ENCODE results near the gene ARL8A. TPM values are rescaled to one million over a fixed set of nuclear protein-coding genes. Genes with fewer than 3 reads are reported as not detected.

The ARL8A gene
- total RNA-seq, 4 donors from 2014 or later: 21.2 to 31.3 (median 23.1) TPM

DNA sequence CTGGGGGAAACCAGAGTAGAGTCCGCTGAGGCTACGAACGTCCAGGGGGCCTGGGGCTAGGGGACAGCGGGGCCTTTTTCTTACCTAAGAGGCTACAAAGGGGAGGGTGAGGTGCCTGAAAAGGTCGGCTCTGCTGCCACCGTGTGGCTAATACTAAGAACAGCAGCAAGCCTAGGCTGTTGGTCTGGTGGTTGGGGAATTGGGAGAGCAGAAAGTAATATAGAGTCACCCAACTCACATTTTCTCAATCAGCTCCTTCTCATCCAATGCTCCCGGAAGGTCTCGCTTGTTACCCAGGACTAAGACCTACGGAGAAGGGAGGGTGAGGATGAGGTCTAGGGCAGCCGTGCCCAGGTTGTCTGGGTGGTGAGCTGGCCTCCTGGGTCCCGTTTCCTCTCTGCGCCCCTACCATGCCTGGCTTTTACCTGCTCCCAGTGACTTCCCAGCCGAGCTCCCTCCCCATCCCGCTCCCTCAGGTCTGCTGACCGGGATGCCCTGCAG lies 9.3 kb downstream of the ARL8A start:
- Histone ChIP-seq H3K27ac (peak overlapping the region; percentile 18 to 91 (median 51)), H3K9me3 (no peaks in the 10 kb centered on the region), H3K36me3 (peaks cover 10 to 82% (median 28%) of the 10 kb centered on the region in 3 donors), H3K4me3 (no peak overlapping the region), H3K4me1 (peaks cover 31 to 50% (median 42%) of the 10 kb centered on the region in 3 donors), H3K27me3 (no peaks in the 10 kb centered on the region)
- DNase-seq: no peak
- TF ChIP-seq, protein P1, sequence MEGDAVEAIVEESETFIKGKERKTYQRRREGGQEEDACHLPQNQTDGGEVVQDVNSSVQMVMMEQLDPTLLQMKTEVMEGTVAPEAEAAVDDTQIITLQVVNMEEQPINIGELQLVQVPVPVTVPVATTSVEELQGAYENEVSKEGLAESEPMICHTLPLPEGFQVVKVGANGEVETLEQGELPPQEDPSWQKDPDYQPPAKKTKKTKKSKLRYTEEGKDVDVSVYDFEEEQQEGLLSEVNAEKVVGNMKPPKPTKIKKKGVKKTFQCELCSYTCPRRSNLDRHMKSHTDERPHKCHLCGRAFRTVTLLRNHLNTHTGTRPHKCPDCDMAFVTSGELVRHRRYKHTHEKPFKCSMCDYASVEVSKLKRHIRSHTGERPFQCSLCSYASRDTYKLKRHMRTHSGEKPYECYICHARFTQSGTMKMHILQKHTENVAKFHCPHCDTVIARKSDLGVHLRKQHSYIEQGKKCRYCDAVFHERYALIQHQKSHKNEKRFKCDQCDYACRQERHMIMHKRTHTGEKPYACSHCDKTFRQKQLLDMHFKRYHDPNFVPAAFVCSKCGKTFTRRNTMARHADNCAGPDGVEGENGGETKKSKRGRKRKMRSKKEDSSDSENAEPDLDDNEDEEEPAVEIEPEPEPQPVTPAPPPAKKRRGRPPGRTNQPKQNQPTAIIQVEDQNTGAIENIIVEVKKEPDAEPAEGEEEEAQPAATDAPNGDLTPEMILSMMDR (IDR thresholded peaks at IDR 0.05): peak; percentile 73 to 92 (median 82)
- TF ChIP-seq POLR2A (IDR thresholded peaks at IDR 0.05): no peak
- intact Hi-C loops (cut with DNase I): loop anchor here (5.0 kb wide), 1 partner anchor 128 kb away; no protein-coding TSS in a partner anchor
- 20 to 34% methylated on average over 7 to 15 of the region's 15 CpGs for WGBS, 2 donors

DNA sequence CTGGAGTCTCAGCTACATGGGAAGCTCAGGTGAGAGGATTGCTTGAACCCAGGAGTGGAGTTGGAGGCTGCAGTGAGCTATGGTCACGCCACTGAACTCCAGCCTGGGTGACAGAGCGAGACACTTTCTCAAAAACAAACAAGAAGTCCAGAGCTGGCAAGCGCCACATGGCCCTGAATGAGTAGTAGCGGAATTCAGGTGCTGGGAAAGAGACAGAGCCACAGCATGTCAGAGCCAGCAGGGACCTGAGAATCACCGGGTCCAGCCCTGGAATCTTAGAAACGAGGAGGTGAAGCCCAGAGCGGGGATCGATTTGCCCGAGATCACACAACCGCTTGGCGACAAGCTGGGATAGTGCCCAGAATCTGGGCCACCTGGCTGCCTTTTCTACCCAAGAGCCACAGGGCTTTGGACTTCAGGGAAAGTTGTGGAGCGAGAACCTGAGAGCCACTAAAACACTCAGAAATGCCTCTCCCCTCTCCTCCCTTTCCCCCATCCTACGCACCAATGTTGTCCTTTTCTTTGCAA lies 9.8 kb downstream of the ARL8A start:
- no peak for TF ChIP-seq POLR2A (IDR thresholded peaks at IDR 0.05)
- TF ChIP-seq, protein P1 (IDR thresholded peaks at IDR 0.05): no peak
- H3K27ac ChIP-seq: peak overlapping the region; percentile 18 to 94 (median 73)
- intact Hi-C loops (cut with DNase I): loop anchor here (5.0 kb wide), 1 partner anchor 127 kb away; no protein-coding TSS in a partner anchor

DNA sequence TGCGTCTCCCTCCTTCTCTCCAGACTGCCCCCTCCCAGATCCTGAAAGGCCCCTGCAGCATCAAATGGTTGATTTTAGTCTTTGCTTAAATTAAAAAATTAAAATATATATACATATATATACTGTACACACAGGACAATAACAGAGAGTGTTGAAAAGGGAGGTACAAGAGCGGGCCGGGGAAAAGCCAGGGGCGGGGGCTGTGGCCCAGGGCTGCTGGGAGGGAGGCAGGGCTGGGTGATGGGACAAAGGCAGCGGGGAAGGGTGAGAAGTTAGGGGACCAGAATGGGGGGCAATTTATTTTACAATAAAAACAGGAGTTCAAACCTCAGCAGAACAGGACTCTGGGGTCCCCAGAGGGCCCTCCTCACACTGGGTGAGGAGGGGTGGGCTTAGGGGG lies 10.5 kb downstream of the ARL8A start:
- intact Hi-C loops (cut with DNase I): no loop called here
- H3K27me3 ChIP-seq: no peaks in the 10 kb centered on the region
- no peak for DNase-seq

More for the DNA sequence above, 9.8 kb downstream of the ARL8A start:
- no peaks in the 10 kb centered on the region for H3K27me3 ChIP-seq
- H3K4me1 ChIP-seq: peaks cover 37 to 54% (median 47%) of the 10 kb centered on the region in 3 donors
- 46 to 63% methylated on average over 9 to 12 of the region's 13 CpGs for WGBS, 2 donors
- H3K4me3 ChIP-seq: no peak overlapping the region
- no peak for DNase-seq
- H3K9me3 ChIP-seq: no peaks in the 10 kb centered on the region
- peaks cover 10 to 77% (median 28%) of the 10 kb centered on the region in 3 donors for H3K36me3 ChIP-seq

DNA sequence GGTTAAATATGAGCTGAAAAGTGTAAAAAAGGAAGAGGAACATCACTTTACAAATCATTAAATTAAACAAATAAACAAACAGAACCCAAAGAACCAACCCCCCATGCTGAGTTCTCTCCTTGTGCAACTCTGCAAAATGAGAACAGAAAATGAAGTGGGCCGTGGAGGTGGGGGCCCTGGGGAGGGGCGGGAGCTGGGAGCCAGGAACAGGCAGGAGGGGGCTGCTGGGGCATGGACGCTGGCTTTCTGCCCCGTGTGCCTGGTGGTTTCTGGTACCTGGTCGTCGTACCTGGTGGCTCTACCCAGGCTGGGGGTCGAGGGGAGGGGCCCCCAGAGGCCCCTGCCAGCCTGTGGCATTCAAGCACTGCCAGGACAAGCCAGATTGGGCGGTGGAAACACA lies 11.0 kb downstream of the ARL8A start:
- no peak overlapping the region for H3K4me3 ChIP-seq
- DNase-seq: no peak
- H3K9me3 ChIP-seq: no peaks in the 10 kb centered on the region
- H3K36me3 ChIP-seq: peaks cover 10 to 65% (median 28%) of the 10 kb centered on the region in 3 donors
- H3K27me3 ChIP-seq: no peaks in the 10 kb centered on the region
- H3K4me1 ChIP-seq: peaks cover 37 to 66% (median 50%) of the 10 kb centered on the region in 3 donors
- no peak for TF ChIP-seq POLR2A (IDR thresholded peaks at IDR 0.05)
- TF ChIP-seq, protein P1 (IDR thresholded peaks at IDR 0.05): no peak
- intact Hi-C loops (cut with DNase I): no loop called here
- H3K27ac ChIP-seq: peak overlapping the region; percentile 82 to 97 (median 92)
- 33 to 34% methylated on average over 4 to 7 of the region's 8 CpGs for WGBS, 2 donors

More for the DNA sequence above, 10.5 kb downstream of the ARL8A start:
- Histone ChIP-seq H3K4me3 (no peak overlapping the region), H3K9me3 (no peaks in the 10 kb centered on the region), H3K36me3 (peaks cover 10 to 70% (median 28%) of the 10 kb centered on the region in 3 donors), H3K4me1 (peaks cover 37 to 62% (median 50%) of the 10 kb centered on the region in 3 donors), H3K27ac (peak overlapping the region; percentile 82 to 97 (median 92))
- no peak for TF ChIP-seq POLR2A (IDR thresholded peaks at IDR 0.05)
- TF ChIP-seq, protein P1 (IDR thresholded peaks at IDR 0.05): no peak
- 81 to 85% methylated on average over 4 to 5 of the region's 5 CpGs for WGBS, 2 donors

DNA sequence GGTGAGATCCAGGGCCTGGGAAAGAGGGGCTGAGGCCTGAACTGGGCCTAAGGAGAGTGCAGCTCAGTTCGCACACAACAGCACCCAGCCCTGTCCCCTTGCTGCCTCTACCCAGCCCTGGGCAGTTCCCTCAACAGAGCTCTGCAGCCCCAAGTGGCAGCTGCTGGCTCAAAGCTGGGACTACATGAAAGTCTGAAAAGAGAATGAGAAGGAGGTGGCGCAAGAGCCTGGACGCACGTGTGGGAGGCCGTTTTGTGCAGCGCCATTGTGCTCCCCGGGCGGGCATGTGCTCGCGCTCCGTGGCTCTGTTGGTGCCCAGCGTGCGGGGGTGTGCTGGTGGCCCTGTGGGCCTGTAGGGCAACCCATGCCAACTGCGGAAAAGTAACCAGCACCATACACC lies 11.5 kb downstream of the ARL8A start:
- peak overlapping the region in 2 of 4 donors; percentile 7 to 32 for H3K4me3 ChIP-seq
- TF ChIP-seq POLR2A (IDR thresholded peaks at IDR 0.05): no peak
- TF ChIP-seq, protein P1 (IDR thresholded peaks at IDR 0.05): peak in 1 of 6 experiments; percentile 16
- no peak for DNase-seq
- H3K36me3 ChIP-seq: peaks cover 10 to 60% (median 28%) of the 10 kb centered on the region in 3 donors
- intact Hi-C loops (cut with DNase I): no loop called here
- WGBS, 2 donors: 36 to 57% methylated on average over 4 to 14 of the region's 14 CpGs
- H3K9me3 ChIP-seq: no peaks in the 10 kb centered on the region
- peak overlapping the region; percentile 82 to 97 (median 92) for H3K27ac ChIP-seq
- no peaks in the 10 kb centered on the region for H3K27me3 ChIP-seq
- H3K4me1 ChIP-seq: peaks cover 37 to 68% (median 50%) of the 10 kb centered on the region in 3 donors

Measured in esophagus squamous epithelium (tissue), 5 donors.